ENCODE data around the gene KCNQ1OT1.

The KCNQ1OT1 gene

GRCh38 chr11:2581931-2582350, 117.9 kb downstream of the KCNQ1OT1 start:
- no peak for DNase-seq (ENCODE audit: low read depth)

- no peak for DNase-seq (ENCODE audit: low read depth)
Observed at GRCh38 chr11:2581151-2581930, 118.5 kb downstream of the KCNQ1OT1 start.

GRCh38 chr11:2580571-2581001, 119.2 kb downstream of the KCNQ1OT1 start:
- no peak for DNase-seq (ENCODE audit: low read depth)

- DNase-seq (ENCODE audit: low read depth), result no peak
Observed at GRCh38 chr11:2580061-2580421, 119.8 kb downstream of the KCNQ1OT1 start.

DNA sequence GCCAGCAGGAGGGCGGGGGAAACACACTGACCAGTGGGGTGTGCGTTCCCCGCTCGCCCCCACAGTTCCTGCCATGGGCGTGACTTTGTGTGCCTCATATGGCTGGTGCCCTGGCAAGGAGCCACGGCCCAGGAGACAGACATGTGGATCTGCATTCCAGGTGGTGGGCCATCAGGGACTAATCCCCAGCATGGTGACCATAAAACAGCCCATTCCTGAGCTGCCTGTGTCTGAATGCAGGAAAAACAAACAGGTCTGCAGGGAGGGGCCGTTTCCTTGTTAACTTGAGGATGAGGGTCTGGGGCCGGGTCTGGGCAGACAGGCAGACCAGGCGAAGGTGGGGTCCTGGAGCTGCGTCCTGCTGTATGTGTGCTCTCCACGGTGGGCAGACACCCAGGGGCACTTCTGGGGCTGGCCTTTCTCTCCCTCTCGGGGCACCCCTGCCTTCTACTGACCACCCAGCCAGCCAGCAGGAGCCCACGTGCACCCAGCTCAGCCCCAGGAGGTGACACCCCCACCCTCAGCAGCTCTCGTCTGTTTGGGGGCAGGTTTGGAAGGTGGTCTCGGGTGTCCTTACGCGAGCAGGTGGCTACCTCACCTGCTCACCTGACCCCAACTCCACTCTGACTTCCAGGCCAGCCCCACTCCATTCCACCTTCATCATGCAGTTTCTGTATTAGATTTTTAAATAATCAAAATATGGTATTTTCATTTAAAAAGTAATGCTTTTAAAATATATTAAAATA, 120.3 kb downstream of the KCNQ1OT1 start:
- DNase-seq (ENCODE audit: low read depth), result no peak

DNA sequence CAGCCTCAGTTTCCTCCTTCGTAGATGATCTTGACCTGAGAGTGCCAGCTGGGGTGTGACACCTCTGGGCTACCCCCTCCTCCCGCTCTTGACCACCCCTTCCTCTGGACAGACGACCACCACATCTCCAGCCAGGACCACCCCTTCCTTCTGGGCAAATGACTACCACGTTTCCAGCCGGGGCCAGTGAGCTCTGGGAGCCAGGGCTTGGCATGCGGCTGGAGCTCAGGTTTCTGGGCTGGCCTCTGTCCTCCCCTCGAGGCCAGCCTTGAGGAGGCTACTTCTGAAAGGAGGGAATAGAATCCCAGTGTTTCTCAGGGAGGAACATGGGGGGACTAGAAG, 120.9 kb downstream of the KCNQ1OT1 start:
- DNase-seq (ENCODE audit: low read depth), result no peak

GRCh38 chr11:2577991-2578928, 121.5 kb downstream of the KCNQ1OT1 start:
- DNase-seq (ENCODE audit: low read depth), result no peak

DNA sequence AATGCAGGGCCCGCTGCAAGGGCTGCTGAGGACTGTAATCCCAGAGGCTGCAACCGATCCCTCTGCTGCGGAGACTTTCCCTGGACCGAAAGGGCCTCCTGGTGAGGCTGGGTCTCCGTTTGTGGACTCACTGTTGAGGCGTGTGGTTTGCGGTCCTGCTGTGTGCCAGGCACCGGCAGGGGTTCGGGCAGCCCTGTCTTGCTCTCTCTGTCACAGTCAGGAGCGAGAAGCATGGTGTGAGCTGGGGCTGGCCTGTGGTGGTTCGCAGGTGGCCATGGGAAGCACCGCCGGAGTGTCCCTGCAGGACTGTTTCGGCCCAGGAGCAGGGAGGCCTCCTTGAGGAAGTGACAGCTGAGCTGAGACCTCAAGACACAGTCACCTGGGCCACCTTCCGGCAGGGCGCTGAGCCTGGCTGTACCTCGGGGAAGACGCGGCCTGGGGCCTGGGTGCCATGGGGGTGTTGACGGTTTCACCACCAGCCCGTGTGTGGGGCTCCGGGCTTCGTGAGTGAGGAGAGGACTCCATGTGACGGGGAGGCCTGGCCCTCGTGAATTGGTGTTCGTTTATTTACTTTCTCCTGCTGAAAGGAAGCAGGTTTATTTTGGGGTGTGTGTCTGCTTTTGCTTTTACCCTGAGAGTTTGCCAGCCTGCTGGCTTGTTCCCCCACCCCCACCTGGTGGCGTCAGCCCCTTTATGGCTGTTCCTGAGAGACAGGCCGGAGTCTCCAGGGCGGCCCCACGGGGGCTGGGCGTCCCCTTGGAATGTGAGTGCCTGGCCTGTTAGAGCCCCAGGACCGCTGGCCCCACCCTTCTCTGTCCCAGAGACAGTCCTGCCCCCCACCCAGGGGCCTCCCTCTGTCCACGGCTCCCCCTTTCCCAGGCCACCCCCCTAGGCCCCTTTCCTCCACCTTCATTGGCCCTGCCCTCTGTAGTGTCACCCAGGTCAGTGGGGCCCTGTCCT, 122.5 kb downstream of the KCNQ1OT1 start:
- no peak for DNase-seq (ENCODE audit: low read depth)

DNA sequence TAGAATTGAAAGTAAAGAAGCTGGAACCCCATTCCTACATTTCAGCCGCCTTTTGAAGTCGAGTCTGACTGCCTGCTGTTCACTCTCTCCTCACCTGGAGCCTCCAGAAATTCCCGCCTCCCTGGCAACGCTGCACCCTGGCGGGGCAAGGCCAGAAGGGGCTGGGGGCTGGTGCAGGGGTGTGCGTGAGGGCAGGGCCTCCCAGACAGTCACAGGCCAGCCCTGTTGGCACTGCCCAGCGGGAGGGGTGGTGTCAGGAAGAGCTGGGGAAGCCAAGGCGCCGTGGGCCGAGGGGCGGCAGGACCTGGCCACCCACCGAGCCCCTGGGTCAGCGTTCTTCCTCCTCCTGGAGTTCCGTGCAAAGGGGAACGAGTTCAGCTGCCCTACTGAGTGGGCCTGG, 123.2 kb downstream of the KCNQ1OT1 start:
- no peak for DNase-seq (ENCODE audit: low read depth)

DNA sequence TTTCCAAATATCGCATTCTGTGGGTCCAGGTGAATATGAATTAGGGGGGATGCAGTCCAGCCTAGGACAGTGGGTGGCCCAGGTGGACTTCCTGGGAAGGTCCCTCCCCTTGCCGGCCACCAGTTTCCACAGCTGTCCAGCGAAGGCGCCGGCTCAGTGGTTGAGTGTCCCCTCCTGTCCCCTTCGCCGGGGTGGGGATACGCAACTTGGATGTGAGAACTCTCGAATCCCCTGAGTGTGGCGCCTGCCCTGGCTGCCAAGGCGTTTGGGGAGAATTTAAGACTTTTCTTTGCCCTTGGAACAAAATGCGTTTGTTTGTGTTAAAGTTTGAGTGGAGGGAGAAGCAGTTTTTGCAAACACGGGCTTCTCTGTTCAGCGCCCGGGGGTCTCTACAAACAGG, 123.7 kb downstream of the KCNQ1OT1 start:
- DNase-seq (ENCODE audit: low read depth), result no peak

DNA sequence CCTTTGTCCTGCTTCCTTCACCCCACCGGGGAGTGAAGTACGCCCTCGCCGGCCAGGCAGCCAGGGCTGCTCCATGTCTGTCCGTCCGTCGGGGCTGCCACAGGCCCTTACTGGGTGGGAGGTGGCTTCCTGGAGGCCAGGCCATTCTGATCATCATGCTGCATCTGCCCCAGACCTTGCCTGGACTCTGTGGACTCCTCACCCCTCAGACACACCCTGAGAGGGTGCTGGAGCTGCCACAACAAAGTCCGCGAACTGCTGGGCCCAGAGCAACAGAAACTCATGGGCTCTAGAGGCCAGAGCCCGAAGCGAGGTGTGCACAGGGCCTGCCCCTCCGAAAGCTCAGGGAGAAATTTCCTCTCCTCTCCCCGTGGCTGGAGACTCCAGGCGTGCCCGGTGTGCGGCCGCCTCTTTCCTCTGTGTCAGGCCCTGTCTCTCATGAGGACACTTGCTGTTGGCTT, 124.2 kb downstream of the KCNQ1OT1 start:
- DNase-seq (ENCODE audit: low read depth), result no peak

GRCh38 chr11:2574553-2575535, 125.0 kb downstream of the KCNQ1OT1 start:
- DNase-seq (ENCODE audit: low read depth), result no peak

- DNase-seq (ENCODE audit: low read depth), result no peak
Observed at GRCh38 chr11:2574043-2574552, 125.7 kb downstream of the KCNQ1OT1 start.

DNA sequence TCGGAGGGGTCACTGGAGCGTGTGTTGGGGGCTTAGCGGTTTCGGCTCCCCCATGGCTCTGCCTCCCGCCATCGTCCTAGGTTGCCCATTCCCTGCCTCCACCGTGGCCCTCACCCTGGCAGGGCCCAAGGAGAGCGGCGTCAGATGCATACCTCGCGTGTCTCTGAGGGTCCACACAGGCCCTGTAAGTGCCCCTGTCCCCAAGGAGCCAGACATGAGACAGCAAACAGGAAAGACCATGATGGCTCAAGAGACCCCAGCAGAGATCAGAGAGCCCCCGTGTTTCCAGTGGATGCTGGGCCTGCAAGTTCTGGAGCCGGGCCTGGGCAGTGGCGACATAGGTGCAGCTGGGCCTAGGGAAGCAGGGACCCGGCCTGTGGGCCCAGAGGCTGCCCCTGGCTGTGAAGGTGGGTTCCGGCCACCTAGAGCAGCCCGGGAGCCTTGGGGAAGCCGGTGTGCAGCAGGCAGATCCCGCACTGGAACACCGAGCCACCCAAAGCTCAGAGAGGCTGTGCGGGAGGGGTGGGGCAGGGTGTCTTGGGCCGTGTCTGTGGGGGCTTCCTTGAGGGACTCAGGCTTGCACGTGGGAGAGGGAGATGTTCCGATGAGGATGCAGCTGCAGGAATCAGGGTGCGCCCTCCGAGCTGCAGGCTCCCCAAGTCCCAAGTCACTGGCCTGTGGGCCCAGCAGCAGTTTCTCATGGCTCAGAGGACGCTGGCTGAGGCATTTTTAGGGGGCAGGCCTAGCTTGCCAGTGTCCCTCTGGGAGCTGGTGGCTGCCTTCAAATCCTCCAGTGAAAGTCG, 126.4 kb downstream of the KCNQ1OT1 start:
- no peak for DNase-seq (ENCODE audit: low read depth)

- DNase-seq (ENCODE audit: low read depth), result no peak
Observed at GRCh38 chr11:2572491-2573239, 127.1 kb downstream of the KCNQ1OT1 start.

GRCh38 chr11:2571598-2572281, 128.1 kb downstream of the KCNQ1OT1 start:
- no peak for DNase-seq (ENCODE audit: low read depth)

DNA sequence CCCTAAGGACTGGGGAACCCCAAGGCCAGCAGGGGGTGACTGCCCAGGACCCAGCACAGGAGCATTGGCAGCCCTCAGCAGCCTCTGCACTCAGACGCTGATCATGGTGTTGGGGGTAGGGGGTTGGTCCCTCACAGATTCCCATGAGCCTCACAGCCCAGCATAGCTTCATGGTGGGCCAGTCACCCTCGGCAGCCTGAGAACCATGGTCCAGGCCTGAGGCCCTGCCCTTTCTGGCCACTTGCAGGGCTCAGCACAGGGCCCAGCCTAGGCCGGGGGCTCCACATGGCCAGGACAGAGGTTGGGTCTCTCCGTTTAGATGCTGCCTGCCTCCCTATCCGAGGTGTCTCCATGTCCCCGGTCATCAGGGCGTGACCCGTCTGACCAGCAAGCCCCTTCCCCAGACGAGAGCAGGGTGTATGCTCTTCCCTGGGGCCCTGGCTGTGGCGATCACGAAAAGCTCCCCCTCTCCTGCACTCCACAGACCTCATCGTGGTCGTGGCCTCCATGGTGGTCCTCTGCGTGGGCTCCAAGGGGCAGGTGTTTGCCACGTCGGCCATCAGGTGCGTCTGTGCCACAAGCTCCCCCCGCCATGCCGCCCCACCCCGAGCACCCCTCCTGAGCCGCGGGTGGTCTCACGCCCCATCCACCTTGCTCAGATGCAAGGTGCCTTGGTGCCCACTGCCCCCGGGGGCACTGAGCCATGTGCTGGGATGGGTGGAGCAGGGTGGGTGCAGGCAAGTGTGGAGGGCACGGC, 128.8 kb downstream of the KCNQ1OT1 start:
- DNase-seq (ENCODE audit: low read depth), result no peak

Measured in EH (cell line).